ENCODE results near the gene CDKAL1. TPM values are rescaled to one million over a fixed set of nuclear protein-coding genes. Genes with fewer than 3 reads are reported as not detected.

The CDKAL1 gene
- total RNA-seq, 1 experiment from 2014 or later = 16.1 TPM

DNA sequence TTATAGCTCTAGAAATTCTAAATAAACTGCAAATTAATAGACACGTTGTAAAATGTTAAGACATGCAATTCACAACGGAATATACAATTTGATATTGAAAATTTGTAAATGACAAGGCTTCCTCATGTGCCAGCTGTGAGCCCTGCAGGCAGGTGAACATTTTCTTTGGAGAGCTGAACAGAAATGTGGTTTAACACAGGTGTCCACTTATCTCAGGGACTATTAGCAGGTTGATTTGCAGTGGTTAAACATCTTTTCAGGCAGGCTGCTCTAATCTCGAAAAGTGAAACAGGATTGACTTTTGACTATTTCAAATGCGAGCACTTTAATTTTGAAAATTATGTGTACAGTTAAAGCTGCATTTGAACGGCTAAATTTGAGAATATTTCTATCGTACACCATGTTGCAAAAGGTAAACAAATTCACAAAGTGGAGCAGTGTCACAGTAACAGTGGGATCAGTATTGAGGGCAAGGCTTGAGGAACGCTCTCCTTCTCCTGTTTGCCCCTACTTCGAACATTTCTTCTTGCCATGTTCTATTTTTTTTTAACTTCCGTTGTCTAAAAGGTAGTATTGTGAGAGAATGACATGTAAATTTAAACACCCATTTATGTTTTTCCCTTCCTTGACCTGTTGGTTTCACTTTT lies 210.8 kb downstream of the CDKAL1 start:
- Histone ChIP-seq H3K79me2 (ENCODE audit: low read depth) (no peaks in the 10 kb centered on the region), H3F3A (ENCODE audit: insufficient read depth, low read depth) (no peaks in the 10 kb centered on the region; the same call in 1 of the 2 replicates), H3K27ac (no peak overlapping the region), H3K4me2 (no peak overlapping the region), H2AFZ (no peak overlapping the region), H3K27me3 (ENCODE audit: insufficient read depth, low read depth) (no peaks in the 10 kb centered on the region), H3K36me3 (ENCODE audit: low read depth) (no peaks in the 10 kb centered on the region), H3K9me3 (ENCODE audit: insufficient read depth, low read depth) (peaks cover 3% of the 10 kb centered on the region; the same call in 1 of the 2 replicates), H3K9me2 (ENCODE audit: insufficient read depth) (no peaks in the 10 kb centered on the region; the same call in 1 of the 2 replicates), H3K4me3 (no peak overlapping the region), H4K20me1 (ENCODE audit: insufficient read depth) (no peaks in the 10 kb centered on the region), H3K4me1 (replicated peaks; ENCODE audit: insufficient read depth) (no peaks in the 10 kb centered on the region)
- TF ChIP-seq, protein P1, sequence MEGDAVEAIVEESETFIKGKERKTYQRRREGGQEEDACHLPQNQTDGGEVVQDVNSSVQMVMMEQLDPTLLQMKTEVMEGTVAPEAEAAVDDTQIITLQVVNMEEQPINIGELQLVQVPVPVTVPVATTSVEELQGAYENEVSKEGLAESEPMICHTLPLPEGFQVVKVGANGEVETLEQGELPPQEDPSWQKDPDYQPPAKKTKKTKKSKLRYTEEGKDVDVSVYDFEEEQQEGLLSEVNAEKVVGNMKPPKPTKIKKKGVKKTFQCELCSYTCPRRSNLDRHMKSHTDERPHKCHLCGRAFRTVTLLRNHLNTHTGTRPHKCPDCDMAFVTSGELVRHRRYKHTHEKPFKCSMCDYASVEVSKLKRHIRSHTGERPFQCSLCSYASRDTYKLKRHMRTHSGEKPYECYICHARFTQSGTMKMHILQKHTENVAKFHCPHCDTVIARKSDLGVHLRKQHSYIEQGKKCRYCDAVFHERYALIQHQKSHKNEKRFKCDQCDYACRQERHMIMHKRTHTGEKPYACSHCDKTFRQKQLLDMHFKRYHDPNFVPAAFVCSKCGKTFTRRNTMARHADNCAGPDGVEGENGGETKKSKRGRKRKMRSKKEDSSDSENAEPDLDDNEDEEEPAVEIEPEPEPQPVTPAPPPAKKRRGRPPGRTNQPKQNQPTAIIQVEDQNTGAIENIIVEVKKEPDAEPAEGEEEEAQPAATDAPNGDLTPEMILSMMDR (conservative IDR thresholded peaks at IDR 0.05) = no peak
- no peak for TF ChIP-seq EZH2 (IDR thresholded peaks at IDR 0.05; ENCODE audit: low read depth)
- no peak for DNase-seq
- no TSS peak for BruUV-seq (replicated peaks)
- intact Hi-C loops (cut with micrococcal nuclease; ENCODE audit: unreplicated experiment) = no loop called here
- ChIA-PET CTCF (no interaction called here), POLR2A (ENCODE audit: unreplicated experiment) (no interaction called here)

DNA sequence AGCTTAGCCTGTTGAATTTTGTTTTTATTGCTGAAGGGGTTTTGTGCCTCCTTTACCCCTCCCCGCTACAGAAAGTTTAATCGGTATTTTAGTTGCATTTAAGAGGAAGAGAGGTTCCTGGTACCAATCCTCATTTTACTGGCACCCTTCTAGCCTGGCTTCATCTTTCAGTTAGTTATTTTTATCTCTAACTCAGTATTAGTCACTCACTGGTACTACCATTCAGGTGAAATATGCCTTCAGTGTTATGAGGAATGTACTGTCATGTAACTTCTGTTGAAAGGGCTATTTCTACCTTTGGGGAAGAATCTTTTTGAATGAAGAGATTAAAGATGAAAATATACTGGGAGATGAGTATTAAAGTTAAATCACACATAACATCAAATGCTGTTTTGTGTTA lies 211.8 kb downstream of the CDKAL1 start:
- ChIA-PET CTCF (no interaction called here), POLR2A (ENCODE audit: unreplicated experiment) (no interaction called here)
- Histone ChIP-seq H3K4me2 (no peak overlapping the region), H3K9me3 (ENCODE audit: insufficient read depth, low read depth) (no peaks in the 10 kb centered on the region; the same call in 1 of the 2 replicates), H3K36me3 (ENCODE audit: low read depth) (no peaks in the 10 kb centered on the region), H3K4me3 (no peak overlapping the region), H4K20me1 (ENCODE audit: insufficient read depth) (no peaks in the 10 kb centered on the region), H3K4me1 (replicated peaks; ENCODE audit: insufficient read depth) (no peaks in the 10 kb centered on the region), H3F3A (ENCODE audit: insufficient read depth, low read depth) (no peaks in the 10 kb centered on the region), H3K27me3 (ENCODE audit: insufficient read depth, low read depth) (no peaks in the 10 kb centered on the region), H3K27ac (no peak overlapping the region), H3K9me2 (ENCODE audit: insufficient read depth) (no peaks in the 10 kb centered on the region), H2AFZ (no peak overlapping the region), H3K79me2 (ENCODE audit: low read depth) (no peaks in the 10 kb centered on the region)
- intact Hi-C loops (cut with micrococcal nuclease; ENCODE audit: unreplicated experiment) = no loop called here
- TF ChIP-seq EZH2 (IDR thresholded peaks at IDR 0.05; ENCODE audit: low read depth) = no peak
- TF ChIP-seq, protein P1 (conservative IDR thresholded peaks at IDR 0.05) = no peak
- no peak for DNase-seq
- no TSS peak for BruUV-seq (replicated peaks)

DNA sequence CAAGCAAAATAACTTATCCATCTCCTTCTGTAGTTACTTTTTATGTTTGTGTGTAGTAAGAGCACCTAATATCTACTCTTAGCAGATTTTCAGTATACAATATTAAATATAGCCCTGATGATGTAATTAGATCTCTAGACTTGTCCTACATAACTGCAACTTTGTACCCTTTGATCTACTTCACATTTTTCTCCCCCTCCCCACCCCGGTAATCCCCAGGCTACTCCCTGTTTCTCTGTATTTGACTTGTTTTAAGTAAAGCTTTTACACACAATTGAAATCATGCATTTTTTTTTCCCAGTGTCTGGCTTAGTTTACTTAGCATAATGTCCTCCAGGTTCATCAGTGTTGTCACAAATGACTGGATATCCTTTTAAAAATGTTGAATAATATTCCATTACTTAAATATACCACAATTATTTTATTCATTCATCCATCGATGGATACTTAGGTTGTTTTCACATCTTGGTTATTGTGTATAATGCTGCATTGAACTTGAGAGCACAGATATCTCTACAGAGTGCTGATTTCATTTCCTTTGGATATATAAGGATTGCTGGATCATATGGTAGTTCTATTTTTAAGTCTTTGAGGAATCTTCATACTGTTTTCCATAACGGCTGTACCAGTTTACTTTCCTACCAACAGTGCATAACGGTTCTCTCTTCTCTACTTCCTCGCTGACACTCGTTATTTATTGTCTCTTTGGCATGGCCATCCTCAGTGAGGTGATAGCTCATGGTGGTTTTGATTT lies 212.7 kb downstream of the CDKAL1 start:
- CTCF ChIA-PET = no interaction called here
- TF ChIP-seq, protein P1 (conservative IDR thresholded peaks at IDR 0.05) = no peak
- no peak for TF ChIP-seq EZH2 (IDR thresholded peaks at IDR 0.05; ENCODE audit: low read depth)
- POLR2A ChIA-PET (ENCODE audit: unreplicated experiment) = no interaction called here
- Histone ChIP-seq H3K4me3 (no peak overlapping the region), H3F3A (ENCODE audit: insufficient read depth, low read depth) (no peaks in the 10 kb centered on the region), H3K4me2 (no peak overlapping the region), H3K9me3 (ENCODE audit: insufficient read depth, low read depth) (no peaks in the 10 kb centered on the region), H3K4me1 (replicated peaks; ENCODE audit: insufficient read depth) (no peaks in the 10 kb centered on the region), H3K9me2 (ENCODE audit: insufficient read depth) (no peaks in the 10 kb centered on the region), H3K27ac (no peak overlapping the region), H2AFZ (no peak overlapping the region), H3K79me2 (ENCODE audit: low read depth) (no peaks in the 10 kb centered on the region), H3K36me3 (ENCODE audit: low read depth) (no peaks in the 10 kb centered on the region), H3K27me3 (ENCODE audit: insufficient read depth, low read depth) (no peaks in the 10 kb centered on the region), H4K20me1 (ENCODE audit: insufficient read depth) (no peaks in the 10 kb centered on the region)
- no peak for DNase-seq
- no TSS peak for BruUV-seq (replicated peaks)
- intact Hi-C loops (cut with micrococcal nuclease; ENCODE audit: unreplicated experiment) = no loop called here
